ENCODE measurements around the gene GP9. TPM values are rescaled to one million over a fixed set of nuclear protein-coding genes. Genes with fewer than 3 reads are reported as not detected.

The GP9 gene
- total RNA-seq, 6 donors from 2014 or later: 0.47 to 12.0 (median 4.3) TPM; not detected in 1

GRCh38 chr3:129036222-129037092 lies 24.1 kb upstream of the GP9 start:
- DNase-seq (peak in 1 of 2 donors; percentile 15), ATAC-seq (ENCODE audit: low FRiP score in 2 of 2) (no peak)
- H3K27ac ChIP-seq: peak overlapping the region in 2 of 4 donors; percentile 7 to 17

GRCh38 chr3:129037093-129037419 lies 23.5 kb upstream of the GP9 start:
- Histone ChIP-seq H3K4me1 (peaks cover 0 to 21% (median 12%) of the 10 kb centered on the region in 4 donors), H3K36me3 (peaks cover 0 to 20% (median 0%) of the 10 kb centered on the region in 4 donors), H3K27ac (no peak overlapping the region), H3K9me3 (no peaks in the 10 kb centered on the region), H3K27me3 (no peaks in the 10 kb centered on the region), H3K4me3 (no peak overlapping the region)
- no peak for TF ChIP-seq EP300 (IDR thresholded peaks at IDR 0.05)
- TF ChIP-seq, protein P1, sequence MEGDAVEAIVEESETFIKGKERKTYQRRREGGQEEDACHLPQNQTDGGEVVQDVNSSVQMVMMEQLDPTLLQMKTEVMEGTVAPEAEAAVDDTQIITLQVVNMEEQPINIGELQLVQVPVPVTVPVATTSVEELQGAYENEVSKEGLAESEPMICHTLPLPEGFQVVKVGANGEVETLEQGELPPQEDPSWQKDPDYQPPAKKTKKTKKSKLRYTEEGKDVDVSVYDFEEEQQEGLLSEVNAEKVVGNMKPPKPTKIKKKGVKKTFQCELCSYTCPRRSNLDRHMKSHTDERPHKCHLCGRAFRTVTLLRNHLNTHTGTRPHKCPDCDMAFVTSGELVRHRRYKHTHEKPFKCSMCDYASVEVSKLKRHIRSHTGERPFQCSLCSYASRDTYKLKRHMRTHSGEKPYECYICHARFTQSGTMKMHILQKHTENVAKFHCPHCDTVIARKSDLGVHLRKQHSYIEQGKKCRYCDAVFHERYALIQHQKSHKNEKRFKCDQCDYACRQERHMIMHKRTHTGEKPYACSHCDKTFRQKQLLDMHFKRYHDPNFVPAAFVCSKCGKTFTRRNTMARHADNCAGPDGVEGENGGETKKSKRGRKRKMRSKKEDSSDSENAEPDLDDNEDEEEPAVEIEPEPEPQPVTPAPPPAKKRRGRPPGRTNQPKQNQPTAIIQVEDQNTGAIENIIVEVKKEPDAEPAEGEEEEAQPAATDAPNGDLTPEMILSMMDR (IDR thresholded peaks at IDR 0.05): no peak
- TF ChIP-seq POLR2A (IDR thresholded peaks at IDR 0.05): no peak
- no peak for TF ChIP-seq POLR2AphosphoS5 (IDR thresholded peaks at IDR 0.05)
- no peak for ATAC-seq (ENCODE audit: low FRiP score in 2 of 2)
- WGBS, 2 donors: 69 to 100% methylated on average over 2 of the region's 2 CpGs
- no peak for DNase-seq

More at GRCh38 chr3:129036222-129037092, 24.1 kb upstream of the GP9 start:
- no peaks in the 10 kb centered on the region for H3K9me3 ChIP-seq
- no peaks in the 10 kb centered on the region for H3K27me3 ChIP-seq
- H3K36me3 ChIP-seq: peaks cover 0 to 22% (median 0%) of the 10 kb centered on the region in 4 donors
- peaks cover 0 to 21% (median 12%) of the 10 kb centered on the region in 4 donors for H3K4me1 ChIP-seq
- TF ChIP-seq POLR2A (IDR thresholded peaks at IDR 0.05) (no peak), POLR2AphosphoS5 (IDR thresholded peaks at IDR 0.05) (no peak), EP300 (IDR thresholded peaks at IDR 0.05) (no peak)
- TF ChIP-seq, protein P1 (IDR thresholded peaks at IDR 0.05): no peak
- no peak overlapping the region for H3K4me3 ChIP-seq
- WGBS, 2 donors: 86 to 90% methylated on average over 7 to 10 of the region's 10 CpGs

- H3K27me3 ChIP-seq: no peaks in the 10 kb centered on the region
- ATAC-seq (ENCODE audit: low FRiP score in 2 of 2): no peak
- TF ChIP-seq POLR2AphosphoS5 (IDR thresholded peaks at IDR 0.05) (no peak), EP300 (IDR thresholded peaks at IDR 0.05) (no peak), POLR2A (IDR thresholded peaks at IDR 0.05) (no peak)
- TF ChIP-seq, protein P1 (IDR thresholded peaks at IDR 0.05): no peak
- DNase-seq: no peak
- no peaks in the 10 kb centered on the region for H3K9me3 ChIP-seq
- H3K36me3 ChIP-seq: peaks cover 0 to 15% (median 0%) of the 10 kb centered on the region in 4 donors
- WGBS, 2 donors: 80 to 87% methylated on average over 9 to 10 of the region's 10 CpGs
- peaks cover 0 to 15% (median 4%) of the 10 kb centered on the region in 4 donors for H3K4me1 ChIP-seq
- H3K4me3 ChIP-seq: no peak overlapping the region
- H3K27ac ChIP-seq: no peak overlapping the region
Observed at GRCh38 chr3:129038121-129038855, 22.3 kb upstream of the GP9 start.

DNA sequence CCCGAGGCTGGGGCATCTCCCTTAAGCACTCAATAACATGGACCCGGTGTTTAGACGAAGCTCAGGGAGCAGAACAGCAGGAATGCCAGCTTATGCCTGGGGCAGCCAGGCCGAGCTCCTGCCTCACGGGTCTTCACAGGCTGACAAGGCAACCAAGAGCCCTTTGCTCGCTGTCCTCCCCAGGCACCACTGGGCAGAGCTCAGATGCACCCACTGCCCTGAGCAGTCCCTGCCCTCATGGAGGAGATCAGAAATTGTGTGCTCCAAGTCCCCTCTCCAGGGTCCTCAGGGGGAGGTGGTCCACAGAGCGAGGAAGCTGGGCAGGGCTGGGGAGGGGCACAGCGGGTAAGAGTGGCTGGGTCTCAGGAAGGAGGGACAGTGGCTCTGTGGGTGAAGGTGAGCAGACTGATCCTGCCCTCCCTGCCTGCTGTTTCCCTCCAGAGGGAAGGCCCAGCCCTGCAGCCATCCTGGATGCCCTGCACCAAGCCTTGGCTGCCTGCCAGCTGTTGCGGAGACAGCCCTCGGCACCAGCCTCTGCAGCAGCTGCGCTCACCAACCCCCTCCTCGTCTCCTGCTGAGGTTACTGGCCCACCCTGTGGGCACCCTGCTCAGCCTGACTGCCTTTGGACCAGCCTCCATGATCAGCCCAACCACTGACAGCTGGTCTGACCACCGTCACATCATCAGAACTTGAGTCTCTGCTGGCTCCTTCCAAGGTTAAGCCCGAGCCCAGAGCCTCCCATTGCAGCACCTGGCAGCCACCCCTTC lies 21.1 kb upstream of the GP9 start:
- WGBS, 2 donors: 70 to 93% methylated on average over 9 to 11 of the region's 14 CpGs
- peak; percentile 5 to 31 for ATAC-seq (ENCODE audit: low FRiP score in 2 of 2)

More for the DNA sequence above, 21.1 kb upstream of the GP9 start:
- DNase-seq: peak in 1 of 2 donors; percentile 47
- Histone ChIP-seq H3K4me1 (peaks cover 0 to 7% (median 1%) of the 10 kb centered on the region in 4 donors), H3K4me3 (no peak overlapping the region), H3K27me3 (no peaks in the 10 kb centered on the region), H3K36me3 (peaks cover 0 to 8% (median 0%) of the 10 kb centered on the region in 4 donors), H3K9me3 (no peaks in the 10 kb centered on the region), H3K27ac (no peak overlapping the region)
- TF ChIP-seq, protein P1 (IDR thresholded peaks at IDR 0.05): no peak
- no peak for TF ChIP-seq POLR2A (IDR thresholded peaks at IDR 0.05)
- no peak for TF ChIP-seq EP300 (IDR thresholded peaks at IDR 0.05)
- no peak for TF ChIP-seq POLR2AphosphoS5 (IDR thresholded peaks at IDR 0.05)
